CD4-positive, alpha-beta T cell treated with Interleukin-17A for 4 hours (primary cell): Measurements from ENCODE around the gene HLA-G.

Source experiments
- DNase-seq: peaks from one replicate; pipeline ENCODE4 v3.0.0-alpha.2; 2020; ENCODE audit warnings: mixed read lengths

HLA-G gene

DNA sequence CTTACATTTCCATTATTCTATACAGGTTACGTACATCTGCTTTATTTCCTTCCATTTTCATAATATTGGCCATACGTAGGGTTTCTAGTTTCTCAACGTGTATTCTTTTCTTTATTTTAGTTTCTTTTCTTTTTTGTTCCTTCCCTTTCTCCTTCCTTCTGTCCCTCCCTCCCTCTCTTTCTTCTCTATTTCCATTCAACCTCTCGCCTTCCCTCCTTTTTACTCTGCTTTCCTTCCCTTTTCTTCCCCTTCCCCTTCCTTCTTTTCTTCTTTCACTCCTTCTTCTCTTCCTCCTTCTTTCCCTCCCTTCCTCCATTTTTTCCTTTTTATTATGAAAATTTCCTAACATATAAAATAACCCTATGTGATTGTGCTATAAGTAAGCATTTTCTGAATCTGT lies 8.7 kb upstream of the HLA-G start:
- no peak for DNase-seq

DNA sequence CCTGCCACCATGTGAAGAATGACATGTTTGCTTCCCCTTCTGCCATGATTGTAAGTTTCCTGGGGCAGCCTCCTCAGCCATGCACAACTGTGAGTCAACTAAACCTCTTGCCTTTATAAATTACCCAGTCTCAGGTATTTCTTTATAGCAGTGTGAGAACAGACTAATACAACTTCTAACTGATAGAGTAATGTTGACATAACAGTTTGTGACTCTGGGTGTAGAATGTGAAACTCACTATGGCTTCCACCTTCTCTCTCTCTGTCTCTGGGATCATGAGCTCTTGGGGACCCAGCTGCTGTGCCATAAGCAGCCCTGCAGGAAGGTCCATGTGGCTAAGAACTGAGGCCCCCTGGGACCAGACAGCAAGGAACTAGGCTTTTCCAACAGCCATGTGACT lies 3.5 kb upstream of the HLA-G start:
- DNase-seq = no peak

DNA sequence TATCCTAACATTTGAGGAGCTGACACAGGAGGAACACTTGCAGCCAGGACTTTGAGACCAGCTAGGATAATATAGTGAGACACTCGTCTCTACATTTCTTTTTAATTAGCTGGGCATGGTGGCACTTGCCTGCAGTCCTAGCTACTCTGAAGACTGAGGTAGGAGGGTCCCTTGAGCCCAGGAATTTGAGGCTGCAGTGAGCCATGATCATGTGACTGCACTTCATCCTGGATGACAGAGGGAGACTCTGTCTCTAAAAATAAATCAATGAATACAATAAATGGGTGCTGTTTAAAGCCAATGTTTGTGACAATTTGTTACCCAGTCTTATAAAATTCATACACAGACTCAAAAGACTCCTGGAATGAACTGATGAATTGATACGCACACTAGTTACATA lies 1.8 kb upstream of the HLA-G start:
- DNase-seq = no peak

DNA sequence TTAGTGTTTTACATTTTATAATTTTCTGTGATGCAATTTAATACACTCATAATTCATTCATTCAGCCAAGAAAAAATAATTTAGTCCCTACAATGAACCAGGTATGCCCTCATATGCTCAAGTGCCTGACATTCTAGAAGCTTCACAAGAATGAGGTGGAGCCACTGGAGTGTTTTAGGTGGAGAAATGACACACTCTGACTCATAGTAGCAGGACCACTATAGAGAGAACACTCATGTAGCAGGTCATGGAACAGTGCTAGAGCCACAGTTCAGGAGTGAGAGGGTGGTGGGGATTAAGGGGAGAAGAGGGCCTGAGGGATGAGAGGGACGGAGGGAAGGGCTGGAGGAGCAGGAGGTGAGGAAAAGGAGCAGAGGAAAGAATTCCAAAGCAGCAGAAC lies 1.4 kb upstream of the HLA-G start:
- no peak for DNase-seq

DNA sequence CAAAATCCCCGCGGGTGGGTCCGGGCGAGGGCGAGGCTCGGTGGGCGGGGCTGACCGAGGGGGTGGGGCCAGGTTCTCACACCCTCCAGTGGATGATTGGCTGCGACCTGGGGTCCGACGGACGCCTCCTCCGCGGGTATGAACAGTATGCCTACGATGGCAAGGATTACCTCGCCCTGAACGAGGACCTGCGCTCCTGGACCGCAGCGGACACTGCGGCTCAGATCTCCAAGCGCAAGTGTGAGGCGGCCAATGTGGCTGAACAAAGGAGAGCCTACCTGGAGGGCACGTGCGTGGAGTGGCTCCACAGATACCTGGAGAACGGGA lies 809 bp downstream of the HLA-G start:
- peak; percentile 60 for DNase-seq

DNA sequence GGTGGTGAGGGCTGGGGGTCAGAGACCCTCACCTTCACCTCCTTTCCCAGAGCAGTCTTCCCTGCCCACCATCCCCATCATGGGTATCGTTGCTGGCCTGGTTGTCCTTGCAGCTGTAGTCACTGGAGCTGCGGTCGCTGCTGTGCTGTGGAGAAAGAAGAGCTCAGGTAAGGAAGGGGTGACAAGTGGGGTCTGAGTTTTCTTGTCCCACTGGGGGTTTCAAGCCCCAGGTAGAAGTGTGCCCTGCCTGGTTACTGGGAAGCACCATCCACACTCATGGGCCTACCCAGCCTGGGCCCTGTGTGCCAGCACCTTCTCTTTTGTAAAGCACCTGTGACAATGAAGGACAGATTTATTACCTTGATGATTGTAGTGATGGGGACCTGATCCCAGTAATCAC lies 2.1 kb downstream of the HLA-G start:
- DNase-seq = no peak

DNA sequence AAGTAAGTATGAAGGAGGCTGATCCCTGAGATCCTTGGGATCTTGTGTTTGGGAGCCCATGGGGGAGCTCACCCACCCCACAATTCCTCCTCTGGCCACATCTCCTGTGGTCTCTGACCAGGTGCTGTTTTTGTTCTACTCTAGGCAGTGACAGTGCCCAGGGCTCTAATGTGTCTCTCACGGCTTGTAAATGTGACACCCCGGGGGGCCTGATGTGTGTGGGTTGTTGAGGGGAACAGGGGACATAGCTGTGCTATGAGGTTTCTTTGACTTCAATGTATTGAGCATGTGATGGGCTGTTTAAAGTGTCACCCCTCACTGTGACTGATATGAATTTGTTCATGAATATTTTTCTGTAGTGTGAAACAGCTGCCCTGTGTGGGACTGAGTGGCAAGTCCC lies 2.8 kb downstream of the HLA-G start:
- no peak for DNase-seq

DNA sequence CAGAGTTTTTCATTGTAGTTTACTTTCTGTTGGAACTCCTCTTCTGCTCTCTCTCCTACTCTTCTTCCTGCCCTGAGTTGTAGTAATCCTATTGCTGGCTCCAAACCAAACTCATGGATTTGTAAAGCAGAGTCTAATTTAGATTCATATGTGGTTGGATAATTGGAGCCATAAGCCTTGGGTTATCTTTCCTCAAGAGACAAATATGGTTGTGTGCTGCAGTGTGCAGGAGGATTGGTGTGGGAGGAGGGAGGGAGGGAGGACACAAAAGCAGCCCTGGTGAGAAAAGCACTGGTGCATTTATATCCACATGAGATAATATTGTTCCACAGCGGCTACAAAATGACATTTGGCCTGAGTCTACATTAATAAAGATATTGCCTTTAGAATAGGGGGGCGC lies 4.2 kb downstream of the HLA-G start:
- DNase-seq = no peak

DNA sequence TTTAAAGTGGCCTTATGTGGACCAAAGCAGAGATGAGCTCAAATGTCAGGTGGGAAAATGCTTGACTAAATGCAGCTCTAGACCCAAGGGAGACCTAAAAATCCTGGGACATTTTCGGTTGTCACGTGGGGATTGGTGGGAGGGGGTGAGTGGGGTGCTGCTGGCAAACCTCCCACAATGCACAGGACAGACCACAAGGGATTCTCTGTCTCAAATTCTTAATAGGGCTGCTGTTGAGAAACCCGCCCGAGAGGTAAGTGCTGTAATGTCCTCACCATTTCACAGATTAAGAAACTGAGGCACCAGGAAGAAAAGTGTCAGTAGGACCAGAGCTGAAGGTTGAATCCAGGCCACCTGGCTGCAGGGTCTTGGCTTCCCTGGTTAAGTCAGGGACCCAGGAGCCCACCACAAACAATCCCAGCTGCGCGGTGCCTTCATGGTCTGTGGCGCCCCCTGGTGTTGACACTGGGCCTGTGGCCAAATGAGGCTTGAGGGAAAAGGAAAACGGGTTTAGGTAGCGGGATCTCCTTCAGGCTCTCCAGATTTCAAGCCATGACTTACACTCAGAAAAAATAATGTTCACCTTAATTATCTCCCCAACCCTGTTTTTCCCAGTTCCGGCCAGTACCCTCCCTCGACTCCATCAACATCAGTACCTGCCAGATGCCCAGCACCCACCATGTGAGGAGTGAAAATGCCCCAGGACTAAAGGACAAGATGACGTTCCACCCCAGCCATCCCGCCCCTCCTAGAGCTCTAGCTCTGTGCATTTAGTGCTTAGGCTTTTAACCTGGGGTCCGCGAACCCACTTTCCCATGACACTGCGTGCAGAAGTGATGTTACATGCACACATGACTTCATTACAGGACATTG lies 7.2 kb downstream of the HLA-G start:
- peak; percentile 60 for DNase-seq

DNA sequence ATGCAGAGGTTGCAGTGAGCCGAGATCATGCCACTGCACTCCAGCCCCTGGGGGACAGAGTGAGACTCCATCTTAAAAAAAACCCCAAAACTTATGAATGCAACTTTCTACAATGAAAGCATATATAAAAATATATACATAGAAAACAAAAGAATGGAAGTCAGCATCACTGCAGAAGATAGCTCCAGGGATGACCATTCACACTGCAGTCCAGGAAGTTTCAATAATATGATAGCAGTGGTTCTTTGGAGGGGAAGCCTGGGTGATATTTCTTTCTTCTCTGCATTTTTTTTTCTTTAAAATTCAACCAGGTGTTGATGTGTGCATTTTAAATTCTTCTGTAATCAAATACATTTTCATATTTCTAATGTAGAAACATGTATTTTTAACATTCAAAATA lies 12.3 kb downstream of the HLA-G start:
- no peak for DNase-seq

DNA sequence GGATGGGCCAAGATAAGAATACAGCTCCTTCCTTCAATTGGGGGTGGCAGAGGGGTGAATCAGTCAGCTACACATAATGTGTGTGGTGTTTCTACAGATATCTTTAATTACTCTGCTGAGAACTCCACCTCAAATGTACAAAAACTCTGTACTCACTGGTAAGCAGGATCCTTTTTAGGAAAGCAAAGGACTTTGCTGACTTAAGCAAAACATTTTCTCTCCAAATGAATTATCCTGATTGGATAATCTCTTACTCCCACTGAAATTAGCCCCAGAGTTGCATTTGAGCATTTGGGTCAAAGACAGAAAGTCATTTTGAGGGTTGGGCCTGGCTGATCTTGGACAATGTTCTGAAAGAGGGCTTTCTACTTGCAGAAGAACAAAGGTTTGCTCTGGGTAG lies 13.4 kb downstream of the HLA-G start:
- no peak for DNase-seq

DNA sequence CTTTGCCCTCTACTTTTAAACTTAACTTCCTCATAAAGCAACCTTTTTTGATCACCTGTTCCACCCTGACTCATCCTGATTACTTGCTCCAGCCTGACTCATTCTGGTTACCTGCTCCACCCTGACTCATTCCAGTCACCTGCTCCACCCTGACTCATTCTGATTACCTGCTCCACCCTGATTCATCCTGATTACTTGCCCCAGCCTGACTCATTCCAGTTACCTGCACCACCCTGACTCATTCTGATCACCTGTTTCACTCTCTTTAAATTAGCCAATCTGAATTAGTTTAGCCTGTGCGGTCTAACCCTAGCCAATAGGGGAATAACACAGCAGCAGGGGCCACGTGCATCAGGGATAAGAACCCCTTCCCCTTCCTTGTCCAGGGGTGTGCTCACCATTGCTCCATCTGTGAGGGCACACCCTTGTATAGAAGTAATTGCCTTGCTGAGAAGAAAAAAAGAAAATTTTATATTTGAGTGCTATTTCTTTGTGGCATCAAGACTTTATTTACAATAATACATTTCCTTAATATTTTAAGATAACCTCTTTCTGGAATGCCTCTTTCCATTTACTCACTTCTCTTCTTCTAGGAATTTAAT lies 17.9 kb downstream of the HLA-G start:
- DNase-seq = peak; percentile 52

DNA sequence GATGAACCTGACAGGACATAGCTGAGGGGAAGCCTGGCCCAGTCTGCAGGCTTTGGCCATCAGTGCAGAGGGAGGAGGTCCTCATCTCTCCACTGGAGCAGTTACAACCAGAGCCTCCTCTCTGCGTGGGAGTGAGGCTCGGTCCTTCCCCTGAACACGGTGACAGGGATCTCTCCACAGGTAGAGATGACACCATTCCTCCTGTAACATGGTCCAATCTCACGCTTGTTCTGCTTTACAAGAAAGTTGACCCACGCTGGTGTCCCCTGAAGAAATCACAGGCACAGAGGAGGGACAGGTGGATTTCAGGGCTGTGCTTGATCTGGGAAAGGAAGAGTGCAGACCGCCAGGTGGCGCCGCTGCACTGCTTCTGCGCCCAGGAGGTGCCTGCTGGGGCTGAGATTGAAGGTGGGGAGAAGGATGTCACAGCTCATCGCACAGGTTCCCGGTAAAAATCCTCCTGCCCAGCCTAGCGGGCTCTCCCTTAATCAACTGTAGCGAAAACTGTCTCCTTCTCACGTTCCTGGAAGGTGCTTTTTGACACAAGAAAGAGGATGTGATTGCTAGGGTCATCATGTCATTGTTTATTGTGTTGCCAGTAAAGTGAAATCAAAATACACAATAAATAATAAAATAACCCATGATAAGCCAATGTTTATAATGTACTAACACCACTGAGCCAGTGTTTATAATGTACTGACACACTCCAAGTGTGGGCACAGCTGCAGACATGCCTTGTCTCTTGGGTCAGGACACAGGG lies 20.4 kb downstream of the HLA-G start:
- peak; percentile 92 for DNase-seq

DNA sequence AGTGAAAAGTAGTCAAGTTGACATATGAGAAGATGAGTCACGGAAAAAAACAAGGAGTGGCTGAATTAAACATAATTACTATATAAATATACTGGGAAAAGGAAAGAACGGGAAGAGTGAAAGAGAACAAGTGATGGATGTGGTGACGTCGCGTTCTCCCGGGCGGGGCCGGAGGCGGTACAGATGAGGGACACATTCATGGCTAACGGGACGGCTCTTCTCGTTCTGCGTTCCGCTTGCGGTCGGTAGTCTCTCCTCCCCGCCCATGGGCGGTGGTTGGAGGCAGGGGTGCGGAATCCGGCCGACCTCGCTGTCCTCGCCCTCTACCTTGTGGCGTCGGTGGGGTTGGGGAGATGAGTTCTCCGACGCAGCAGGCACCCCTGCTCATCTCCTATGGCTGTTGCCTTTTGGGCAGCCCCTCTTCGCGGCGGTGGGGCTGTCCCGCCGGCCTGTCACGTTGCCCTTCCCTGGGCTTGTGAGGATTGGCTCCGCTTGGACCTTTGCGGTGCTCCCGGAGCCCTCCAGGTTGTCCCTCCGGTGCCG lies 22.5 kb downstream of the HLA-G start:
- DNase-seq = peak; percentile 33

DNA sequence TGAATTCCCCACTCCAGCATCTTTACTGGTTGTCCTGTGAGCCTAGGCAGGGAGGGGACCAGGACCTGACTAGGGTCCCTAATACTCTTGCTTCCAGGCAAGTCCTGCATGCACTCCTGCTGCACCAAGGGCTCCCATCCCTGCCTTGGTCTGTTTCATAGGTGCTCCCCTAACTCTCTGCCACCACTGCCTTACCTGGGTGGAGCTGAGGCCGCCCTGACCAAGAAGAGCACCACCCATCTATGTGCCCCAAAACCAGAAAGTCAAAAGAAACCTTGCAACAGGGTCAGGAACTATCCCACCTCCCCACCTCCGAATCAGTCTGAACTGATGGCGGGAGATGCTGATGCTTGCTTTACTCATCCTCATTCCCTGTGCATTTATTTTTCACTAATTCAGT lies 23.6 kb downstream of the HLA-G start:
- DNase-seq = no peak

DNA sequence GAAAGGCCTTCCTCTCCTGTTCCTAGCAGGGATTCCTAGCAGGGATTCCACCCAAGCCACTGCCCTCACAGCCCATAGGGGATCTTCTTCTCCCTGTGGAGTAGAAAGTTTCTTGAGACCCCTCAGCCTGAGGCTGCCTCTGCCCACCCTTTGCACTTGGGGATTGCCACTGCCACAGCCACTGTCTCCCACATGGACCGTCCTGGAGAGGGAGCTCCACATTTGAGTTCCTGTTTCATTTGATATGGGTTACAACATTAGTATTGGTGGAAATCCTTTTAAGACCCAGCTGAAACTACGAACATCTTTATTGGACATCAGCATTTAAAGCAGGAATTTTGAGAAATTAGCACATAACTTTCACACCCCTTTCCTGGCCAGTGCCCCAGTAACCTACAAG lies 25.6 kb downstream of the HLA-G start:
- no peak for DNase-seq

DNA sequence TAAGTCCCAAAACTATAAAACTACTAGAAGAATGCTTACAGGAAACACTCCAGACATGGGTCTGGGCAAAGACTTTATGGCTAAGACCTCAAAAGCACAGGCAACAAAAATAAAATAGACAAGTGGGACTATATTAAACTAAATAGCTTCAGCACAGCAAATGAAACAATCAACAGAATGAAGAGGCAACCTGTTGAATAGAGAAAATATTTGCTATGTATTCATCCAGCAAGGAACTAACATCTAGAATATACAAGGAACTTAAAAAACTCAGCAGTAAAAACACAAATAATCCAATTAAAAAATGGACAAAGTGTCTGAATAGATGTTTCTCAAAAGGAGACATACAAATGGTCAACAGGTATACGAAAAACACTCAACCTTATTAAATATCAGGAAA lies 30.4 kb downstream of the HLA-G start:
- no peak for DNase-seq

DNA sequence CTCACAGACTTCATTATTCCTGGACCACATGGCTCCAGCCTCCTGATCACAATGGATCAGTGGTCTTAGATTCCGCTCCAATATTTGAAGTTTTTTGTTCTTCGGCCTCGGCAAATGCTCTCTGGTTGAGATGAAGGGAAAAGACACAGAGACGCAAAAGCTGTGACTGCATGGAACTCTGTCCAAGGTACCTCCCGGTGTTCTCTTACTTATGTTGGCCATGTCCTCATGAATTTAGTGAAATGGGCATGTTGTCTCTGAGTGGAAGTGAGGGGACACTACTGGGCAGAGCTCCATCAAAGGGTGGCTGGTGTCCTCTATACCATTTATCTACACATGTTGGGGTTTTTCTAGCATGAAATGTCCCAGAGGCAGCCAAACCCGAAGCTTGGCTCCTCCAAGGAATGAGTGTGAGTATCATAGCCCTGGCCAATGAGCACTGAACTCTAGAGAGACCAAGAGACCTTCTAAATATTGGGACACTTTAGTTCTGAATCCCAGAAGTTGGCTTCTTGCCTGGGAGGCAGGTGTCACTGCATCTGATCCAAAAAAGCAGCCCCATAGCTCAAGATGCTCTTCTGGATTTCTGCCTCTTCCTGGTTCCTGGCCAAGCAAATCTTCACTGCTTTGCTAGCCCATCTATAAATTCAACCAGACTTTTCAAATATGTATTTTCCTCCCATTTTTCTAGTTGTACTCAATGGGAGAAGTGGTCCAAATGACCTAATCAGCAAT lies 34.1 kb downstream of the HLA-G start:
- no peak for DNase-seq

DNA sequence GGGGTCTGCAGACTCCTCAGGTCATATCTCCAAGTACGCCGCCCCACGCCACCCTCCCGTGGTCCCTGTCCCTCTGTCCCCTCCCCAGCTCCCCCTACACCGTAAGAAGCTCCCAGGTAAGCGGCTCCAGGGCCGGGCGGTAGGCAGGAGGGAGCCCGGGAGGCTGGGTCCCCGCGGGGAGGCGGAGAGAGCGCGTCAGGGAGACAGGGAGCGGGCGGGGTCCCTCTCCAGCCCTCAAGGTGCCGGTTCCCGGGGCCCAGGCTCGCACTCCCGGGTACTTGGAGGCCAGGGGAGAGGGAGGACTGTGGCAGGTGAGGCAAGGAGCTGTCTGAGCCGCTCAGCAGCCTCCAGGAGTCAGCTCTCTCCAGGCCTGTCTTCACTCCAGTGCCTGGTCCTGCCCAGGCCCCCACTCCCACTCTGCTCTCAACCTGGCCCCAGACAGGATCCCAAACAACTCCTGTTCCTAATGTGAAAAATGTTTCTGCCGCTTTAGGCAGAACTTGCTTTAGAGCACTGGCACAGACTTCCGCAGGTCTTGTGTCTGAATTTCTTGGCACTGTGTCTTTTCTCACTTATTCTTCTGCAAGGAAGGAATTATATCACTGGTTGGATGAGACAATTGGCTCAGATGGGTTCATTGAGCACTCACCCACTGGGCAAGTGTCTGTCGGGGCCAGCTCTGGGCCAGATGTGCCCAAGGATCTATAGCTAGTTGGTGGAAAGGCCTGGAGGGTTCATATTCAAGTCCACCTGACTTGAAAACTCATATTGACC lies 36.6 kb downstream of the HLA-G start:
- no peak for DNase-seq

DNA sequence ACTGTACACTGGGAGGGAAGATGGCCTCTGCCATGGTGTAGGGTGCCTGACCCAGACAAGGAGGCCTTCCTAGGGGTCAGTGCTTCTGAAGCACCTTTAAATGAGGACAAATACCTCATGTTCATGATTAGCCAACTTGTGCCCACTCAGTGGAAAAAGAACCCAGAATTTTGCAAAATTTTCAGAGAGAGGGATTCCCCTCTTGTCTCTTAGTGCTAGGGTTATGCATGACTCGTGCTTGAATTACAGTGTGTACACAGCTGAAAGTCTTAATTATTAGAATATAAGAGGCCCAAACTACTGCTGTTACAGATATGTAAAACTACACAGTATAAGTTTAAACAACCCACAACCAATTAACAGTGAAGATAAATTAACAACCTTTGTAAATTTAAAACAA lies 38.0 kb downstream of the HLA-G start:
- no peak for DNase-seq

DNA sequence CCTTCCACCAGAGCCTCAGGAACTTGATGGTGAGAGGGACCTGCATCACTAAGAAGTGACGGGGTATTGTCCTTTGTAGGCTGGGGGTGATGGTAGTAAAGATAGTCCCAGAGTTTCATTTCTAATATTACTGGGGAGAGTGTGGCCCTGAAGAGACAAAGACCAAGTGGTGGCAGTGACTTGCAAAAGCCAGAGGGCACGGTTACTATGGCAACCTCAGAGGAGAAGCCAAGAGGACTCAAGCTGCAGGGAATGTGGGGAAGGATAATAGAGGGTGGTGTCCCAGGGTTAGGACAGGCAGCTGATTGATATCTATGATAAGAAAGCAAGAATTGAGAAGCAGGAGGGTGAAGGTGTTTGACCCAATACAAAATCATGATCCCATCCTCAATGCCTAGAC lies 42.5 kb downstream of the HLA-G start:
- DNase-seq = no peak

DNA sequence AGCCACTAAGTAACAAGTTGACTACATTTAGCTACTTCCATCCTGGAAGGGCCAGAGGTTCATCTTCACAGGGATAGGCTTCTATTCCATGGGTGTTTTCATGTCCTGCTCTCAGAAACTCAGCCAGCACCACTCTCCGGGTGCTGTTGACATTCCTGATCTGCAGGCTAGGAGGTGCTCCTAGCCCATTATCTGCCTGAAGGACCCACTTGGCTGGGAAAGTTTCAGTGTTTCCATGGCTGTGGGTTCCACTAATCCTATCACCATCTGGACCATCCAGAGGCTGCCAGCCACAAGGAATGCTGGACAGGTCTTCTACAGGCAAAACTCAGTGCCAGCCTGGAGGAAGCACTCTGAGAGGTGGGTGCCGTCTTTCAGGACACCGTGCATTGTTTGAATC lies 45.2 kb downstream of the HLA-G start:
- no peak for DNase-seq
